HG02642 (cell line): ENCODE data around the gene ARG2.

ENCODE experiments used
- ATAC-seq: cut with Tn5 transposase; IDR thresholded peaks from one replicate; pipeline ENCODE4 v1.9.1; 2021; ENCODE audit warnings: mild to moderate bottlenecking; ENCODE audit not compliant: unreplicated experiment, poor library complexity

ARG2 gene

DNA sequence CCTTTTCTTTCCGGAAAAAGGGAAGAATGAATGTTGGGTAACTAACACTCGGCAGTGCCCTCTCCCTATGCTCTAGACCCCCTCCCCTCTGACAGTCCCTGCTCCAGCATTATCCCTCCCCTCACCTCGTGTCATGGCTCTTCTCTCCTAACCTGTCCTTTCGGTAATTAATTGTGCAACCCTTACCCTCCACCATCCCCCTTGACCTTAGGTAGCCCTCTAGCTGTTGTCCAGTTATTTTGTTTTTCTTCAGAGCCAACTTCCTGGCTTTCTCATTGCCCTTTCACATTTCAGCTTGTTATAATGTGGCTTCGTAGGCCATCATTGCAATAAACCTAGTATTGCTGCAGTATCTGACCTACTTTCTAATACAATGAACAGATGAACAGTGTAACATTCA is 11.2 kb downstream of the ARG2 start:
- no peak for ATAC-seq

- no peak for ATAC-seq
Observed at GRCh38 chr14:67633451-67634147, 13.9 kb downstream of the ARG2 start.

DNA sequence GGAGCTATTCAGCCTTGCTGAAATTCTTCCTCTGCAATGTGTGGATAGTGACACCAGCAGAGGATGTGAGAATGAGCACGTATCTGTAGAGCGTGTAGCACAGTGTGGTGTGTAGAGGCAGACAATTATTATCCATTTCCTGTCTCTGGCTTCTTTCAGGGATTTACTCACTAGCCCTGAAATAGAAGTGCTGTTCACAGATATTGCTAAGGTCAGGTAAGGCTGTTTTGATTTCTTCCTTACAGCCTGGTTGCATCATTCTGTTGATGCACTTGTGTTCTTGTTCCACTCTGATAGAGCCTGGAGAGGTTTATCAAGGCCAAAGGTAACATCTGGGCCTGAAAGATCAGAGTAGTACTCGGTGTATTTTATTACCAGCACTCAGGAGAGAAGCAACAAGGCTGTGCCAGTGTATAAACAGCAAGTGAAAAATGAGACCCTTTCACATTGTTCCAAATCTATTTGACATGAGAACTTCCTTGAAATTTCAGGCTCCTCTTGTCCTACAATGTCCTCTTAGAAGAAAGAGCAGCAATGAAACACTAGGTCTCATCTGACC is 16.7 kb downstream of the ARG2 start:
- ATAC-seq: peak; percentile 45

GRCh38 chr14:67638642-67639041 is 18.9 kb downstream of the ARG2 start:
- ATAC-seq: no peak

DNA sequence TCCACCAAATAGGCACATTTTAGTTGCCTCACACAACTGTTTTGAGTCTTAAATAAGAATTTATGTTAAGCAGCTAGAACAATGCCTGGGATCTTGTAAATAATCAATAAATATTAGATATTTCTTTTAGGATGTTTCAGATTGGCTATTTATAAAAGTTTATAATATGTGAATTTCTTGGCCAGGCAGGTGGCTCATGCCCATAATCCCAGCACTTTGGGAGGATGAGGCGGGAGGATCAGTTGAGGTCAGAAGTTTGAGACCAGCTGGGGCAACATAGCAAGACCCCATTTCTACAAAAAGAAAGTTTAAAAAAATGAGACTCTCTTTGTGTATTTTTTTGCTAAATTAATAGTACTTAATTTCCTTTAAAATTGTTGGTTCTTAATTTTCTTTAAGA is 21.8 kb downstream of the ARG2 start:
- no peak for ATAC-seq

GRCh38 chr14:67641902-67642749 is 22.4 kb downstream of the ARG2 start:
- no peak for ATAC-seq

GRCh38 chr14:67643713-67644112 is 24.0 kb downstream of the ARG2 start:
- ATAC-seq: no peak

GRCh38 chr14:67644428-67644827 is 24.7 kb downstream of the ARG2 start:
- ATAC-seq: no peak

- ATAC-seq: no peak
Observed at GRCh38 chr14:67645414-67645813, 25.7 kb downstream of the ARG2 start.

GRCh38 chr14:67646131-67646530 is 26.4 kb downstream of the ARG2 start:
- no peak for ATAC-seq

DNA sequence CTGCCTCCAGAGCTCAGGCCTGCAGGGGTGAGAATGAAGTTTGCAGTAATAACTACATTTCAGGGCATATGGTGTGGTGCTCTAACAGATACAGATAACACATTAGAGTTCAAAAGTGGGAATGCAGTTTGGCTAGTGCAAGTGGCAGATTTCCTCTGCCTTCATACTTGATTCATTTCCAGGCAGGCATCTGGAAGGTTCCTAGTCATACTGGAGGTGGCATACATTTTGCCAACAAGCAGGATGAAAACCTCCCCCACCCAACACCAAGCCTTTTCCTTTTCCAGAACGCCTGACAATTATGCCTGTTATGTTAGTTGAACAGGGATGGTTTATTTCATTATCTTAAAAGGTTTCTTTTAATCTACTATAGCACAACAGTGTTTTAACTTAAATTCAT is 30.4 kb downstream of the ARG2 start:
- ATAC-seq: no peak

DNA sequence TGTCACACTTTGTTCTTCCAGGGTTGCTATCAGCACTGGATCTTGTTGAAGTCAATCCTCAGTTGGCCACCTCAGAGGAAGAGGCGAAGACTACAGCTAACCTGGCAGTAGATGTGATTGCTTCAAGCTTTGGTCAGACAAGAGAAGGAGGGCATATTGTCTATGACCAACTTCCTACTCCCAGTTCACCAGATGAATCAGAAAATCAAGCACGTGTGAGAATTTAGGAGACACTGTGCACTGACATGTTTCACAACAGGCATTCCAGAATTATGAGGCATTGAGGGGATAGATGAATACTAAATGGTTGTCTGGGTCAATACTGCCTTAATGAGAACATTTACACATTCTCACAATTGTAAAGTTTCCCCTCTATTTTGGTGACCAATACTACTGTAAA is 31.0 kb downstream of the ARG2 start:
- ATAC-seq: no peak

- ATAC-seq: no peak
Observed at GRCh38 chr14:67652189-67652588, 32.5 kb downstream of the ARG2 start.

- no peak for ATAC-seq
Observed at GRCh38 chr14:67653651-67654280, 34.0 kb downstream of the ARG2 start.

- ATAC-seq: no peak
Observed at GRCh38 chr14:67663633-67664032, 43.9 kb downstream of the ARG2 start.

- no peak for ATAC-seq
Observed at GRCh38 chr14:67665868-67666267, 46.1 kb downstream of the ARG2 start.

GRCh38 chr14:67666750-67667449 is 47.2 kb downstream of the ARG2 start:
- ATAC-seq: no peak

GRCh38 chr14:67668559-67668958 is 48.8 kb downstream of the ARG2 start:
- no peak for ATAC-seq

DNA sequence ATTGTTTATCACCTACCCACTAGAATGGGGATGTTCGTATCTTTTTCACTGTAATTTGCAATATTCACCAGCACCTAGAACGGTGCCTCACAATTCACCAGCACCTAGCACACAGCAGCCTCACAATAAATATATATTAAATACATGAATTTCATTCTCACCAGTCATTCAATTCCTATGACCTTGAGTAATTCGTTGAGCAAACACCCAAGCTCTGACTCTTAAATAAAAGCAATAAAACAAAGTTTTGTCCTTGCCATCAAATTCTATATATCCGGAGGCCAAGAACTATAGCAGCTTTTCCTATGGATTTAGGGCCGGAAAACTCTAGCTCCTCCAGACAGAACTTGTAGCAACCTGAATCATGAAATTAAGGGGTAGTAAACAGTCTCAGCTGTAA is 53.7 kb downstream of the ARG2 start:
- ATAC-seq: no peak

DNA sequence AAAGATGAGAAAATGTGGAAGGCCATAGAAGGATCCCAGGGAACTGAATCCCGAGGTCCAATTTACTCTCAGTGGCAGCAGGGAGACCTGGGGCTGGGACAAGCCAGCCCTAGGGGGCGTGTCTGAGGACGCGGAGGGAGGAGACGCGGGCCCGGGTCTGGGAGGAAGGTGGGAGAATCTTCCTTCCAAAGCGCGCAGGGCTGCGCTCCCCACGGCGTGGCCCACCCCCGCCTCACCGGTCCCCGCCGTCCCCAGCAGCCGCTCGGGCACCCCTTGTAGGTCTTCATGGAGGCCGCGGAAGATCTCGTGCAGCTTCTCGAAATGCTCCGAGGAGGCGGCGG is 54.4 kb downstream of the ARG2 start:
- peak; percentile 63 for ATAC-seq
